Osteocyte (in vitro differentiated cells): ENCODE results near the gene SORT1. TPM values are rescaled to one million over a fixed set of nuclear protein-coding genes. Genes with fewer than 3 reads are reported as not detected.
"Not testable (repeated sequence)": the region's sequence is repeated elsewhere in the genome, so short reads cannot be mapped to it uniquely, and the experiment has no call there.

ENCODE experiments used
- DNase-seq: peaks from one replicate; pipeline ENCODE4 v3.0.0; 2021; ENCODE audit warnings: mixed read lengths; ENCODE audit not compliant: unreplicated experiment; ENCODE audit errors: extremely low spot score
- H3K27ac Mint-ChIP-seq: one replicate; pipeline ENCODE4 v1.8.0; 2021; ENCODE audit warnings: mild to moderate bottlenecking, mixed read lengths; ENCODE audit not compliant: unreplicated experiment
- H3K27me3 Mint-ChIP-seq: one replicate; pipeline ENCODE4 v1.8.0; 2021; ENCODE audit warnings: mixed read lengths; ENCODE audit not compliant: unreplicated experiment
- H3K36me3 Mint-ChIP-seq: one replicate; pipeline ENCODE4 v1.8.0; 2021; ENCODE audit warnings: mixed read lengths; ENCODE audit not compliant: unreplicated experiment
- H3K4me1 Mint-ChIP-seq: one replicate; pipeline ENCODE4 v1.8.0; 2021; ENCODE audit warnings: mixed read lengths; ENCODE audit not compliant: unreplicated experiment
- H3K4me3 Mint-ChIP-seq: one replicate; pipeline ENCODE4 v1.8.0; 2021; ENCODE audit warnings: mild to moderate bottlenecking, moderate library complexity, mixed read lengths; ENCODE audit not compliant: unreplicated experiment
- H3K9me3 Mint-ChIP-seq: one replicate; pipeline ENCODE4 v1.8.0; 2021; ENCODE audit warnings: mixed read lengths; ENCODE audit not compliant: unreplicated experiment
- long read RNA-seq: library from polyadenylated mRNA; unstranded; transcript quantifications from one replicate; pipeline ENCODE4 v2.0.0, GENCODE V29; 2021
- total RNA-seq: library from RNA; stranded (reverse); gene quantifications from 2 replicates; pipeline ENCODE4 v1.2.1, GENCODE V29; 2021
- TF ChIP-seq, protein P1 (sequence below): fragments of 200-600 bp; sonication (generic); IDR thresholded peaks from 2 replicates; pipeline ENCODE4 v1.5.0; 2021; ENCODE audit warnings: antibody characterized with exemption, mild to moderate bottlenecking, moderate library complexity

The SORT1 gene
- total RNA-seq = 71.4 and 78.5 TPM in 2 replicates
- long read RNA-seq, full-length matches to known transcripts = 4 of 65 reads
- long read RNA-seq, partial matches to known transcripts = 11 of 65 reads
- long read RNA-seq, other reads (novel, unspliced or antisense) = 50 of 65 reads

- no peaks in the 10 kb centered on the region for H3K9me3 Mint-ChIP-seq
- H3K27me3 Mint-ChIP-seq = no peaks in the 10 kb centered on the region
- H3K36me3 Mint-ChIP-seq = peaks cover 4% of the 10 kb centered on the region
- peak; percentile 94 for DNase-seq
- TF ChIP-seq, protein P1, sequence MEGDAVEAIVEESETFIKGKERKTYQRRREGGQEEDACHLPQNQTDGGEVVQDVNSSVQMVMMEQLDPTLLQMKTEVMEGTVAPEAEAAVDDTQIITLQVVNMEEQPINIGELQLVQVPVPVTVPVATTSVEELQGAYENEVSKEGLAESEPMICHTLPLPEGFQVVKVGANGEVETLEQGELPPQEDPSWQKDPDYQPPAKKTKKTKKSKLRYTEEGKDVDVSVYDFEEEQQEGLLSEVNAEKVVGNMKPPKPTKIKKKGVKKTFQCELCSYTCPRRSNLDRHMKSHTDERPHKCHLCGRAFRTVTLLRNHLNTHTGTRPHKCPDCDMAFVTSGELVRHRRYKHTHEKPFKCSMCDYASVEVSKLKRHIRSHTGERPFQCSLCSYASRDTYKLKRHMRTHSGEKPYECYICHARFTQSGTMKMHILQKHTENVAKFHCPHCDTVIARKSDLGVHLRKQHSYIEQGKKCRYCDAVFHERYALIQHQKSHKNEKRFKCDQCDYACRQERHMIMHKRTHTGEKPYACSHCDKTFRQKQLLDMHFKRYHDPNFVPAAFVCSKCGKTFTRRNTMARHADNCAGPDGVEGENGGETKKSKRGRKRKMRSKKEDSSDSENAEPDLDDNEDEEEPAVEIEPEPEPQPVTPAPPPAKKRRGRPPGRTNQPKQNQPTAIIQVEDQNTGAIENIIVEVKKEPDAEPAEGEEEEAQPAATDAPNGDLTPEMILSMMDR = no peak
- peak within 1 kb of the TSS; percentile 92 for H3K4me3 Mint-ChIP-seq
- peaks cover 55% of the 10 kb centered on the region for H3K4me1 Mint-ChIP-seq
- peak within 1 kb of the TSS; percentile 84 for H3K27ac Mint-ChIP-seq
Measured at GRCh38 chr1:109397581-109398342, at the start of gene SORT1. SORT1 (minus strand) TSS chr1:109397918; CDS start chr1:109397892, 26 bp downstream.

DNA sequence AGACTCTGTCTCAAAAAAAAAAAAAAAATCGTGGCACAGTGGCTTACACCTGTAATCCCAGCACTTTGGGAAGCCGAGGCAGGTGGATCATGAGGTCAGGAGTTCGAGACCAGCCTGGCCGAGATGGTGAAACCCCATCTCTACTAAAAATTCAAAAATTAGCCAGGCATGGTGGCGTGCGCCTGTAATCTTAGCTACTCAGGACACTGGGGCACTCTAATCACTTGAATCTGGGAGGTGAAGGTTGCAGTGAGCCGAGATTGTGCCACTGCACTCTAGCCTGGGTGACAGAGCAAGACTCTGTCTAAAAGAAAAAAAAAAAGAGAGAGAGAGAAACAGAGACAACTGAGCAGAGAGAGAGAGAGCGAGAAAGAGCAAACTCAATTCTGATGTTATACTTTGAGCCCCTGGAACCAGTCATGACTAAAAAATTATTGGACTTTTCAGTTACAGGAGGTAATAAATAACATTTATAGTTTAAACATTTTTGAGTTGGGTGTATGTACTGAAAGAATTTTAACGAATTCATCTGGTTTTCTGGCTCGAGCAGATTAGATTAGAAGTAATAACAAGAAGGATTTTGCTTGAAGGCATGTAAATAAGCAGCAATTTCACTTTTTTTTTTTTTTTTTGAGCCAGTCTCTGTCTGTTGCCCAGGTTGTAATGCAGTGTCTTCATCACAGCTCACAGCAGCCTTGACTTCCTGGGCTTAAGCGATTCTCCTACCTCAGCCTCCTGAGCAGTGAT, 48.4 kb upstream of the SORT1 start:
- H3K27me3 Mint-ChIP-seq = peaks cover 55% of the 10 kb centered on the region
- H3K27ac Mint-ChIP-seq, H3K9me3 Mint-ChIP-seq, H3K4me1 Mint-ChIP-seq, H3K36me3 Mint-ChIP-seq, DNase-seq, H3K4me3 Mint-ChIP-seq: not testable (repeated sequence)

- Mint-ChIP-seq H3K27ac (no peak overlapping the region), H3K36me3 (no peaks in the 10 kb centered on the region), H3K4me3 (no peak overlapping the region), H3K27me3 (peaks cover 38% of the 10 kb centered on the region), H3K9me3 (no peaks in the 10 kb centered on the region), H3K4me1 (no peaks in the 10 kb centered on the region)
- no peak for DNase-seq
- TF ChIP-seq, protein P1 = no peak
Measured at GRCh38 chr1:109444346-109444745, 46.6 kb upstream of the SORT1 start.

DNA sequence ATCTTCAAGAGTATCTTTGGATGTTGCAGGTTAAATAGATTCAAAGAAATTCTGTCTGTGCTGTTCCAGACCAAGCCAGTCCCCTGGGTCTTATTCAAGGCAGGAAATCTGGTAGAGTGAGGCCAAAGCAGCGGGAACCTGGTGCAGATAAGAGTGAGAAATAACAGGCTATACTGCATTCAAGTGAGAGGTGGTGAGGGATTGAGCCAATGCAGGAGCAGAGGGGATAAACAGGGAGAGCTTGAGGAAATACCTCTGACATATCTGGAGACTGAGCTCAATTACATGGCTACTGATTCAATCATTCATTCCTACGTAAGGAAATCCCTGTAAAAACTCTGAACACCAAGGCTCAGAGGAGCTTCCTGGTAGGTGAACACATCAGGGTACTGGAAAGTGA, 45.8 kb upstream of the SORT1 start:
- Mint-ChIP-seq H3K9me3 (no peaks in the 10 kb centered on the region), H3K27me3 (peaks cover 31% of the 10 kb centered on the region), H3K27ac (no peak overlapping the region), H3K36me3 (no peaks in the 10 kb centered on the region), H3K4me1 (no peaks in the 10 kb centered on the region), H3K4me3 (no peak overlapping the region)
- DNase-seq = no peak
- TF ChIP-seq, protein P1 = no peak

DNA sequence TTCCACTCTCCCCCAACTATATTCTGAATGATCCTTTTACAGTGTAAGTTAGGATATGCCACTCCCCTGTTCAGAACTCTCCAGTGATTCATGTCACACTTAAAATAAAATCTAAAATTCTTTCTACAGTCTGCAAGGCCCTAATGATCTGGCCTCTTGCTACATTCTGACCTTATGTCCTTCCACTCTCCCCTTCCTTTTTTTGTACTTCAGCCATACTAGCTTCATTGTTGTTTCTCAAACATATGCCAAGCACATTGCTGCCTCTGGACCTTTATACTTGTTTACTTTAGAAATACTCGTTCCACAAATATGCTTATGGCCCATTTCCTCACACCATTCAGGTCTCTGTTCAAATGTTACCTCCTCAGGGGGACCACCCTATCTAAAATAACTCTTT, 43.4 kb upstream of the SORT1 start:
- TF ChIP-seq, protein P1 = no peak
- no peak overlapping the region for H3K27ac Mint-ChIP-seq
- no peak overlapping the region for H3K4me3 Mint-ChIP-seq
- no peaks in the 10 kb centered on the region for H3K4me1 Mint-ChIP-seq
- H3K9me3 Mint-ChIP-seq = no peaks in the 10 kb centered on the region
- H3K27me3 Mint-ChIP-seq = peaks cover 10% of the 10 kb centered on the region
- H3K36me3 Mint-ChIP-seq = no peaks in the 10 kb centered on the region
- DNase-seq = no peak
